RWPE1 (cell line): ENCODE data around the gene MAGI1.
A peak's percentile ranks its signal among the peaks of the same experiment; 100 is the strongest.

Experiments used
- CTCF ChIA-PET: fragments of 350-600 bp; sonication (Branson Sonifier 250); formaldehyde crosslinking; extraction: SDS; loops from one replicate; lab custom pipeline; 2021; lab: Yijun Ruan, JAX
- POLR2A ChIA-PET: fragments of 400-600 bp; formaldehyde crosslinking; extraction: SDS; loops from one replicate; lab custom pipeline; 2020; ENCODE audit warnings: antibody characterized with exemption; ENCODE audit not compliant: low non-redundant PET; lab: Yijun Ruan, JAX
- DNase-seq: peaks from one replicate; pipeline ENCODE4 v3.0.0; 2012; ENCODE audit warnings: low spot score
- H3K27ac ChIP-seq: fragments of 450-650 bp; 2 replicates; pipeline ENCODE4 v1.5.1; 2017
- CTCF ChIP-seq: fragments of 450-650 bp; conservative IDR thresholded peaks from 2 replicates; pipeline ENCODE4 v1.5.1; 2017; ENCODE audit warnings: low read depth, mild to moderate bottlenecking

MAGI1 gene

GRCh38 chr3:65855370-65856100, 183.2 kb downstream of the MAGI1 start:
- ChIA-PET CTCF (no interaction called here), POLR2A (no interaction called here)
- no peak for DNase-seq
- TF ChIP-seq CTCF: no peak
- H3K27ac ChIP-seq: peak overlapping the region; percentile 67

GRCh38 chr3:65854606-65855304, 184.0 kb downstream of the MAGI1 start:
- POLR2A ChIA-PET: no interaction called here
- H3K27ac ChIP-seq: peak overlapping the region; percentile 67

GRCh38 chr3:65851827-65852226, 186.9 kb downstream of the MAGI1 start:
- POLR2A ChIA-PET: no interaction called here
- H3K27ac ChIP-seq: peak overlapping the region; percentile 61
- DNase-seq: no peak
- TF ChIP-seq CTCF: no peak
- CTCF ChIA-PET: no interaction called here

More at GRCh38 chr3:65854606-65855304, 184.0 kb downstream of the MAGI1 start:
- CTCF ChIA-PET: no interaction called here
- no peak for DNase-seq
- no peak for TF ChIP-seq CTCF

- no peak for TF ChIP-seq CTCF
- ChIA-PET POLR2A (no interaction called here), CTCF (no interaction called here)
- DNase-seq: no peak
- H3K27ac ChIP-seq: no peak overlapping the region
Measured at GRCh38 chr3:65850261-65850660, 188.5 kb downstream of the MAGI1 start.

GRCh38 chr3:65848024-65848423, 190.7 kb downstream of the MAGI1 start:
- DNase-seq: no peak
- POLR2A ChIA-PET: no interaction called here
- no peak overlapping the region for H3K27ac ChIP-seq
- CTCF ChIA-PET: interaction anchor here (0.6 to 0.7 kb wide), 2 partner anchors 83 to 91 kb away, joined by 3 to 4 read pairs; no protein-coding TSS in a partner anchor
- no peak for TF ChIP-seq CTCF

- no peak for TF ChIP-seq CTCF
- no peak for DNase-seq
- ChIA-PET CTCF (no interaction called here), POLR2A (no interaction called here)
- no peak overlapping the region for H3K27ac ChIP-seq
Measured at GRCh38 chr3:65846936-65847335, 191.8 kb downstream of the MAGI1 start.
